Mesodermal cell (in vitro differentiated cells): ENCODE measurements around the gene NFAT5.

Experiments used
- H3K27ac ChIP-seq: 2 replicates; pipeline ENCODE4 v1.7.0; 2013; ENCODE audit warnings: mild to moderate bottlenecking, low read depth, low read length, moderate library complexity; ENCODE audit not compliant: severe bottlenecking
- H3K36me3 ChIP-seq: 2 replicates; pipeline ENCODE4 v1.7.1; 2013; ENCODE audit warnings: mild to moderate bottlenecking, low read length, moderate library complexity; ENCODE audit not compliant: control insufficient read depth, insufficient read depth
- H3K4me1 ChIP-seq: one replicate; pipeline ENCODE4 v1.7.1; 2013; ENCODE audit warnings: mild to moderate bottlenecking, low read length; ENCODE audit not compliant: insufficient read depth, control insufficient read depth, poor library complexity, severe bottlenecking
- H3K4me3 ChIP-seq: 2 replicates; pipeline ENCODE4 v1.7.0; 2013; ENCODE audit warnings: low read length, control low read depth, mild to moderate bottlenecking; ENCODE audit not compliant: insufficient read depth, poor library complexity, severe bottlenecking; ENCODE audit errors: extremely low read depth
- H3K9me3 ChIP-seq: 2 replicates; pipeline ENCODE4 v1.7.1; 2013; ENCODE audit warnings: mild to moderate bottlenecking, low read length, moderate library complexity; ENCODE audit not compliant: control insufficient read depth
- WGBS, 2 experiments: methylation state at CpG; one replicate each; pipeline ENCODE4 v1.1.5; 2013; ENCODE audit warnings: missing lambda C conversion rate in 2 of 2; ENCODE audit not compliant: insufficient coverage in 2 of 2; 5-methylcytosine and 5-hydroxymethylcytosine counted together

NFAT5 gene

GRCh38 chr16:69672998-69673713, 107.4 kb downstream of the NFAT5 start:
- Histone ChIP-seq H3K4me1 (no peaks in the 10 kb centered on the region), H3K27ac (no peak overlapping the region), H3K36me3 (peaks cover 75% of the 10 kb centered on the region), H3K9me3 (no peaks in the 10 kb centered on the region), H3K4me3 (no peak overlapping the region)
- WGBS, 2 experiments: 50% methylated on average over 2 of the region's 3 CpGs; no CpG with 5 or more reads in 1 of the 2 experiments

GRCh38 chr16:69680358-69680757, 114.6 kb downstream of the NFAT5 start:
- no peak overlapping the region for H3K27ac ChIP-seq
- no peaks in the 10 kb centered on the region for H3K4me1 ChIP-seq
- peaks cover 93% of the 10 kb centered on the region for H3K36me3 ChIP-seq
- H3K9me3 ChIP-seq: no peaks in the 10 kb centered on the region
- no peak overlapping the region for H3K4me3 ChIP-seq

GRCh38 chr16:69688589-69688988, 122.8 kb downstream of the NFAT5 start:
- Histone ChIP-seq H3K4me3 (no peak overlapping the region), H3K9me3 (no peaks in the 10 kb centered on the region), H3K27ac (no peak overlapping the region), H3K4me1 (no peaks in the 10 kb centered on the region), H3K36me3 (peaks cover 66% of the 10 kb centered on the region)
- 100% methylated on average over 1 of the region's 2 CpGs; no CpG with 5 or more reads in 1 of the 2 experiments for WGBS, 2 experiments

GRCh38 chr16:69691980-69692911, 126.5 kb downstream of the NFAT5 start:
- no peak overlapping the region for H3K27ac ChIP-seq
- H3K4me1 ChIP-seq: no peaks in the 10 kb centered on the region
- H3K4me3 ChIP-seq: no peak overlapping the region
- no peaks in the 10 kb centered on the region for H3K9me3 ChIP-seq
- peaks cover 67% of the 10 kb centered on the region for H3K36me3 ChIP-seq
- WGBS, 2 experiments: 92 to 98% methylated on average over 2 to 4 of the region's 4 CpGs

GRCh38 chr16:69693916-69694315, 128.2 kb downstream of the NFAT5 start:
- Histone ChIP-seq H3K36me3 (peaks cover 73% of the 10 kb centered on the region), H3K9me3 (no peaks in the 10 kb centered on the region), H3K4me3 (no peak overlapping the region), H3K27ac (no peak overlapping the region), H3K4me1 (no peaks in the 10 kb centered on the region)
- 100% methylated on average over 1 to 2 of the region's 2 CpGs for WGBS, 2 experiments

GRCh38 chr16:69698404-69698803, 132.6 kb downstream of the NFAT5 start:
- no peak overlapping the region for H3K4me3 ChIP-seq
- no peaks in the 10 kb centered on the region for H3K4me1 ChIP-seq
- no peak overlapping the region for H3K27ac ChIP-seq
- WGBS, 2 experiments: 90% methylated on average over 2 of the region's 3 CpGs; no CpG with 5 or more reads in 1 of the 2 experiments
- H3K36me3 ChIP-seq: peaks cover 59% of the 10 kb centered on the region
- H3K9me3 ChIP-seq: no peaks in the 10 kb centered on the region

GRCh38 chr16:69699915-69700314, 134.1 kb downstream of the NFAT5 start:
- Histone ChIP-seq H3K4me1 (no peaks in the 10 kb centered on the region), H3K27ac (no peak overlapping the region), H3K4me3 (no peak overlapping the region), H3K36me3 (peaks cover 62% of the 10 kb centered on the region), H3K9me3 (no peaks in the 10 kb centered on the region)
- no CpG with 5 or more reads among the region's 1 CpG for WGBS, 2 experiments

GRCh38 chr16:69701452-69701851, 135.7 kb downstream of the NFAT5 start:
- H3K36me3 ChIP-seq: peaks cover 56% of the 10 kb centered on the region
- no peak overlapping the region for H3K4me3 ChIP-seq
- no peak overlapping the region for H3K27ac ChIP-seq
- H3K9me3 ChIP-seq: no peaks in the 10 kb centered on the region
- no peaks in the 10 kb centered on the region for H3K4me1 ChIP-seq

GRCh38 chr16:69701866-69702265, 136.1 kb downstream of the NFAT5 start:
- H3K27ac ChIP-seq: no peak overlapping the region
- no peaks in the 10 kb centered on the region for H3K9me3 ChIP-seq
- 100% methylated on average over 1 of the region's 2 CpGs; no CpG with 5 or more reads in 1 of the 2 experiments for WGBS, 2 experiments
- no peak overlapping the region for H3K4me3 ChIP-seq
- peaks cover 60% of the 10 kb centered on the region for H3K36me3 ChIP-seq
- H3K4me1 ChIP-seq: no peaks in the 10 kb centered on the region

- no peaks in the 10 kb centered on the region for H3K4me1 ChIP-seq
- no peak overlapping the region for H3K27ac ChIP-seq
- no CpG with 5 or more reads among the region's 2 CpGs for WGBS, 2 experiments
- no peak overlapping the region for H3K4me3 ChIP-seq
- peaks cover 58% of the 10 kb centered on the region for H3K36me3 ChIP-seq
- no peaks in the 10 kb centered on the region for H3K9me3 ChIP-seq
Measured at GRCh38 chr16:69703638-69704037, 137.9 kb downstream of the NFAT5 start.
